HG02840 (cell line): ENCODE measurements around the gene SLC39A5.
"Not testable (repeated sequence)": the region's sequence is repeated elsewhere in the genome, so short reads cannot be mapped to it uniquely, and the experiment has no call there.

ENCODE experiments used
- ATAC-seq: cut with Tn5 transposase; IDR thresholded peaks from one replicate; pipeline ENCODE4 v1.9.1; 2021; ENCODE audit warnings: mild to moderate bottlenecking, moderate library complexity, moderate number of reproducible peaks; ENCODE audit not compliant: unreplicated experiment, low FRiP score

The SLC39A5 gene, protein sequence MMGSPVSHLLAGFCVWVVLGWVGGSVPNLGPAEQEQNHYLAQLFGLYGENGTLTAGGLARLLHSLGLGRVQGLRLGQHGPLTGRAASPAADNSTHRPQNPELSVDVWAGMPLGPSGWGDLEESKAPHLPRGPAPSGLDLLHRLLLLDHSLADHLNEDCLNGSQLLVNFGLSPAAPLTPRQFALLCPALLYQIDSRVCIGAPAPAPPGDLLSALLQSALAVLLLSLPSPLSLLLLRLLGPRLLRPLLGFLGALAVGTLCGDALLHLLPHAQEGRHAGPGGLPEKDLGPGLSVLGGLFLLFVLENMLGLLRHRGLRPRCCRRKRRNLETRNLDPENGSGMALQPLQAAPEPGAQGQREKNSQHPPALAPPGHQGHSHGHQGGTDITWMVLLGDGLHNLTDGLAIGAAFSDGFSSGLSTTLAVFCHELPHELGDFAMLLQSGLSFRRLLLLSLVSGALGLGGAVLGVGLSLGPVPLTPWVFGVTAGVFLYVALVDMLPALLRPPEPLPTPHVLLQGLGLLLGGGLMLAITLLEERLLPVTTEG

DNA sequence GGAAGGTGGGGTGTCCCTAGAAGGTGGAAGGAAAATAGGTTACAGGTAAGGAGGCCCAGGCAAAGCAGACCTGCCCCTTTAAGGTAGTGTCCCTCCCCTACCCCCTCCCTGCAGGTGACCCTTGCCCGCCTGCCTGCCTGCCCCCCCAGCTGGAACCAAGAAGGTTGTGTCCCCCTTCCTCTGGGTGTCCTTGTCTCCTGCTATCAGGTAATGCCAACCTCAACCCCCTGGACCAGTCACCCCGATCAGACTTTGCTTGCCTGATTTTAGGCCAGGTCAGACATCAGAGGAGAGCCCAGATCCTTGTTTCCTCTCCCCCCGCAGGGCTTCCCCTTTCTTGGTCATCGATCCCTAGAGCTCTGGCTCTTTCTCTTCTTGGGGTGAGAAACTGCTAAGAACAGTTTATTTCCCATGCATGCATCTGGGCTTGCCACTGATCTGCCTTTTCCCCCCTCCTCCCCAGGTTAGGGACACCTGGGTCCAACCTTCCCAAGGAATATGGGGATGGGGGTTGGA, at the start of gene SLC39A5:
TSS of gene SLC39A5 (plus strand) at position 136 of the 516 bp plus-strand sequence. CDS start 1,224 bp downstream, outside the sequence.
- no peak for ATAC-seq

DNA sequence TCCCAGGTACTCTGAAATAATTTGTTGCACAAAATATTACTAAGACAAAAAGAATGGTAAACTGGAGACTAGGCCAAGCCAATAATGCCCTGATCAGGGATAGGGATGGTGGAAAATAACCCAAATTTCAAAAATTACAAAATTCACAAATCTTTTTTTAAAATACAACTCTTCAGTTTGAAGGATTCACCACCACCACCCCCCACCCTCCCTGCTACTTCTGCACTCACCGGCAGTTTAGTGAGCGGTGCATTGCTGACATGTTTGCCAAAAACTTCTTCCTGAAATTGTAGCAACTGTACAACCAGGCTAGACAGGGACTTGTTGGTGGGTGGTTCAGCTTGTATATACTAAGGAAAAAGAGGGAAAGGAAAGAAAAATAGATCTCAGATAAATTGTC, 42.9 kb upstream of the SLC39A5 start:
- no peak for ATAC-seq

DNA sequence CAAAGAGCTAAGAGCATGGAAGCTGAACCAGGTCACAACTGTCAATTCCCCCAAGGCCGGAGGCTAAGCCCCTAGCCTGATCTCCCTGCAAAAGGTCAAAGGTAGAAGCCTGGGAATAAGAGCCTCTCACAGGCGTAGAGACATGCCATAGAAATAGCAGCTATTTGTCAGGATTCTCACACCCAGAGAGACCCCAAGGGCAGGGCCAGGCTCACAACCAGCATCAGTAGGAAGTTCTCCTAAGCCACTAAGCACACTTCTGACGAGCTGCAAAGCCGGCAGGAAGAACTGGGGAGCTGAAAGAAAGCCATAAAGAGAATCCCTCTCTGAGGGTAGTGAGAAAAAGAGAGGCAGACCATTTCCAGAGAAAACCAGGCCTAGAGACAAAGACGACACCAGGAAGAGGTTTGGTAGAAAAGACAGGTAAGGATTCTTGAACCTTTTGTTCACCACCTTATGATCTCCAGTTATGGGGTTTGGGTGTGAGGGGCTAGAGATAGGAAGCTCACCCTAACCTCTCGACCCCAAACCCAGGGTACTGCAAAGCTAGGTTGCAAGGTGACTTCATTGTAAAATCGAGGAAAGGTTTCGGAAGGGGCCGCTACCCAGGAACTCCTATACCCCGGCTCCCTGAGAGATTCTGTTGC, 41.6 kb upstream of the SLC39A5 start:
- no peak for ATAC-seq

DNA sequence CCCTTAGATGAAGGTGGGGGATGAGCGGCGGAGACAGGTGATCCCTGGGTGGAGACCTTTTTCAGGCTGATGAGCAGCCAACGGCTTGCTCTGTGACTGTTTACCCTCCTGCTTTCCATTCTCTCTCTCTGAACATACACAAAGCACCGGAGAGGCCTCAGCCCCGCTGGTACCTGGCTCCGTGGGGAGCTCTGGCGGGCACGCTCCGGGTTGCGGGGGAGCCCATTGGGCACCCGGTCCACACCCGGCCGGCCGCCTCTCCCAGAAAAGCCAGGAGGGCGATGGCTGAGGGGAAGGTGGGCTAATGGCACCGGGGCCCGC, 41.1 kb upstream of the SLC39A5 start:
- ATAC-seq: no peak

DNA sequence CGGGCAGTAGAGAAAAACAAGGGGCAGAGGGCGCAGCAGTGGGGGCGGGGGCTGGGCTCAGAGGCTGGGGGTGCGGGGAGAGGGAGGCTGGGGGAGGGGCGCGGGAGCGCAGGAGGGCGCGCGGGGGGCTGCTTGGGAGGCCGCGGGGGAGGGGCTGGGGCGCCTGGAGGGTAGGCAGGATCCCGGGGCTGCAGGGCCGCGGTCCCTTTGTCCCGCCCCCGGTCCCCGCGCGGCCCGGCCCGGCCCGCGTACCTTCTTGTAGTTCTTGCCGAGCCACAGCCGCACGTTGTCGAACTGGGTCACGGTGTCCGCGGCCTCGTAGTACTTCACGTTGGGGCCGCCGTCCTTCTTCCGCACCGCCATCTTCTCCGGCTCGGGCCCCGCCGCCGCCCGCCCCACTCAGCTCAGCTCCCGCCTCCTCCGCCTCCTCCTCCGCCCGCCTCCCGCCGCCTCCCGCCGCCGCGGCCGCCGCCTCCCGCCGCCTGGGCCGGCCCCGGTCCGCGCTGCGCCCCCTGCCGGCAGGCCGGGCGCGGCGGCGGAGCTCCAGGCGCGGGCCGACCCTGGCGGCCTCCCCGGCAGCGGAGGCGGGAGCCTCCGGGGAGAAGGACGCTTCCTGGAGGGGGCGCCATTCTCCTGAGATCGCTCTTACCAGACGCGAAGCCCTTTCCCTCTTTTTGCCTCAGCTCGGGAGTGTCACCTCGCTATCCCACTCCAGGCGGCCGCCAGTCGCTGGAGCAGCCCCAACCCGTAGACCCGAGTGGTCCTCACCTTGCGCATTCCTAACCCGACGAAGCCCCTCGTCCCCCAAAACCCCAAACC, 40.5 kb upstream of the SLC39A5 start, which contains the start of gene SMARCC2:
TSS of gene SMARCC2 (minus strand) at position 385 of the 819 bp plus-strand sequence. CDS start at position 363, 22 bp downstream.
- no peak for ATAC-seq

DNA sequence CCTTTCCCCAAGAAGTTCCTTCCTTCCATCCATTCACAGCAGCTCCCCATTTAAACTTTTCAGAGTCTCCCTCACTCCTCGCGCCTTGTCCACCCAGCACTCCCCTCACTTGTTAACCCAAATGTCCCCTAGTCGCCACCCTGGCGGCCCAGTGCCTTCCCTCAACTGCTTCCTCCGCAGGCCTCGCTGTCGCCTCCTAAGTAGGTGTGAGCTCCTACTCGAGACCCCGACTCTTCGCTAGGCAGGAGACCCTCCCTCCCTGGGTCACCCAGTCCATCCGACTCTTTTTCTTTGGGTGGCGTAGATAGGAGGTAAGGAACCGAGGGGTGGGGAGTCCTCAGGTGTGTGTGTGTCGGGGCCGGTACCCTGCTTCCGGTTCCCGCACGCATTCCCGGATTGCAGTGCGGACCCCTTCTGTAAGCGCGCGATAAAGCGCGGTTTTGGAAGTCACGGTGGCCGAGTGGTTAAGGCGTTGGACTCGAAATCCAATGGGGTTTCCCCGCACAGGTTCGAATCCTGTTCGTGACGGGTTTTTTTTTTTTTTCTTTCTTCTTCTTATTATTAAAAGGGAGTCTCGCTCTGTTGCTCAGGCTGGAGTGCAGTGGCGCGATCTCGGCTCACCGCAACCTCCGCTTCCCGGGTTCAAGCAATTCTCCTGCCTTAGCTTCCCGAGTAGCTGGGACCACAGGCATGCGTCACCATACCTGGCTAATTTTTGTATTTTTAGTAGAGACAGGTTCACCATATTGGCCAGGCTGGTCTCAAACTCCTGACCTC, 39.7 kb upstream of the SLC39A5 start:
- ATAC-seq: no peak

DNA sequence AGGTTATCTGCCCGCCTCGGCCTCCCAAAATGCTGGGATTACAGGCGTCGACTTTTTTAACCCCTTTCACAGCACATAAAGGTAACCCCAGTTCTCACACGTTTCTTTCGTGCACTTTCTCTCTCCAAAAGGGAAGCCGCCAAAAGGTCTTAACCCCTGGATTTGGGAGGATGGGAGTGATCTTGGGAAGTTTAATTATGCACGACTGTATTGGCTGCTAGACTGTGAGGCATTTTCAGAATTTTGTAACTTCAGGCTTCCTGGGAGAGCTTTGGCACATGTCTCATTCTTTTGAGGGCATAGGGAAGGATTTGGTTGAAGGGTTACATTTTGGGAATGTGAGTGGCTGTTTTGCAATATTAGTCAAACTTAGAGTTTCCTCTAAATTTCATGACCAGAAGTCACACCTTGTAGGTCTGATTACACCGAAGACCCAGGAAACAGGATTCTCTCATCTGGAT, 39.1 kb upstream of the SLC39A5 start:
- no peak for ATAC-seq

DNA sequence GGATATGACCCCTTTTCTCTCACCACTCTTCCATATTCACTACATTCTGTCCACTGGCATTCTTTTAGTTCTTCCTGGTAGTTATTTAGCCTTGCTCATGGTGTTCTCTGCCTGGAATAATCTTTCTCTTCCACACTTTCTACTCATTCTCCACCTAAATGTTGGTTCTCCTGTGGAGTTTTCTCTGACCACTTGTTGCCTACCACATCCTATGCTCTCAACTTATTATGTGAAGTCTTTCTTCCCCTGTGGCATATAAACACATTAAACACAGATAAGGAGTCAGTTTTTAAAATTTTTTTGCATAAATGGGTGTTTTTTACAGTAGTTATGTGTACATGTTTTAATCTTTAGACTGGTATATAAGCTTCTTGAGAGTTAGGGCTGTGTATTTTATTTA, 37.3 kb upstream of the SLC39A5 start:
- no peak for ATAC-seq

DNA sequence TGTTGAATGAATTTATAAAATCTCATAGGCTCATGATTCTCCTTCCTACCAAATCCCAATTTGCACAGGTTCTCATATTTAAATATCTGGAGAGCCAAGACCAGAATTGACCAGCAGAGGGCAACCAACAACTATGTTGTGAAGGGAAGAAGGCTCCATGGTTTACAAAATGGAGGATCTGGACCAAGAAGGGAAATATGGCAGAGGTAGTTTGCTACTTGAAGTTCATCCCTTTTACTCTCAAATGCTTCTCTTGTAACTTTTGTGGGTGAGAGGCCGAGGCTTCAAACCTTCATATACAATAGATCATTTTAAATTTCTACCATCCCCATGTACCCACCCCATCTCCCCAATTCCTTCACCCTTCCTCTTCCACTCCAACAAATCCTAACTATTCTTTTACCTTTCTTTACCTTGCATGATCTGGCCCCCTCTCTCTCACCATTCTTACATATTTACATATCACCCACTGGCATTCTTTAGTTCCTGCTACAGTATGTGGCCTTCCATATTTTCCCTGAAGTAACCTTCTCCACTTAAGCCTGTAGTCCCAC, 36.7 kb upstream of the SLC39A5 start:
- no peak for ATAC-seq

DNA sequence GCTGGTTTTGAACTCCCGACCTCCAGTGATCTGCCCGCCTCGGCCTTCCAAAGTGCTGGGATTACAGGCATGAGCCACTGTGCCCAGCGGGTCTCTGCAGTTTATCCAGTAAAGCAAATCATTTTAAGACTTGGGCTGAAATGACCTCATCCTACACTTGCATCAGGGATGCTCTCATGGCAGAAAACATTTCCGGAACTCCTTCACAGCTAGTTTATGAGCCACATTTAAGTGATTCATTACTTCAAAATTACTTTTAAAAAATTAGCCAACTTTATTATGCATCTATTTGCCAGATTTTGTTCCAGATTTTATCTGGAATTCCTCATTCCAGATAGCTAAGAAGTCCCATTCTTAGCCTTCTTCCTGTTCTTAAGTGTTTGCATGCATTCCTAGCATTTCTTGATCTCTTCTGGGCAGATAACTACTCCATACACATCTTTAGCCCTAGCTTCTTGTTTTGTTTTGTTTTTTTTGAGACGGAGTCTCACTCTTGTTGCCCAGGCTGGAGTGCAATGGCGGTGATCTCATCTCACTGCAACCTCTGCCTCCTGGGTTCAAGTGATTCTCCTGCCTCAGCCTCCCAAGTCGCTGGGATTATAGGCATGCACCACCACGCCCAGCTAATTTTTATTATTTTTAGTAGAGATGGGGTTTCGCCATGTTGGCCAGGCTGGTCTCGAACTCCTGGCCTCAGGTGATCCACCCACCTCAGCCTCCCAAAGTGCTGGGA, 32.9 kb upstream of the SLC39A5 start:
- not testable (repeated sequence) for ATAC-seq

DNA sequence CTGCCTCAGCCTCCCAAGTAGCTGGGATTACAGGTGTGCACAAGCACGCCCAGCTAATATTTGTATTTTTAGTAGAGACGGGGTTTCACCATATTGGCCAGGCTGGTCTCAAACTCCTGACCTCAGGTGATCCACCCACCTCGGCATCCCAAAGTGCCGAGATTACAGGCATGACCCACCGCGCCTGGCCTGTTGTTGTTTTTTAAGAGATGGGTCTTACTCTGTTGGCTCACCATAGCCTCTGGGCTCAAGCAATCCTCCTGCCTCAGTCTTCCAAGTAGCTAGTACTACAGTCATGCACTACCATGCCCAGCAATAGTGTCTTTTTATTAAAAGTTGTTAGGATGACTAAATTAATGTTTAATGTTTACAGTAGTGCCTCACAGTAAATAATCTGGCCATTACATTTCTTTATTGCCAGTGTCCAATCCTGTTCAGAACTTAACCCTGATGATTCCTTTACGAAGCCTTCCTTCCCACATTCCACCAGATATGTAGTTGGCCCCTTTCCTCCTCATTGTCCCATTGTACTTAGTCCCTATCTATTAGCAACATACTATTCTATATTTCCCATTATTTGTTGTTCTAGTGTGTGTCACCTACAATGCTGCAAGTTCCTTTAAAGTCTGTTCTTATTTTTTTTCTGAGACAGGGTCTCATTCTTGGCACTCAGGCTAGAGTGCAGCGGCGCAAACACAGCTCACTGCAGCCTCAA, 31.8 kb upstream of the SLC39A5 start:
- ATAC-seq: no peak

DNA sequence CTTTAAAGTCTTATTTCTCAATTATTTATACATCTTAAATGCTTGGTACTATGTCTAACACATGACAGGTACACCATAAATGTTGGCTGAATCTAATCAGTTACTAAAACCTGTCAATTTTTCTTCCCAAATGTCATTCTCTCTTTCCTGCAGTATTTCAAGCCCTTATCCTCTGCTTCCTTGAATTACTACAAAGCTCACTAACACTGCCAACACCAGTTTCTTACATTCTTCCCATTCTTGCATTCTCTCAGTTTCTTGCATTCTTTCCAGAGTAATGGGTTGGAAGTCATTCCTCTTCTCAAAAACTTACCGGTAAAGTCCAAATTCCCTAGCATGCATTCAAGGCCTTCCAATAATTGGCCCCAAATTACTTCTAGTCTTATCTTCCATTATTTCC, 31.0 kb upstream of the SLC39A5 start:
- ATAC-seq: no peak

DNA sequence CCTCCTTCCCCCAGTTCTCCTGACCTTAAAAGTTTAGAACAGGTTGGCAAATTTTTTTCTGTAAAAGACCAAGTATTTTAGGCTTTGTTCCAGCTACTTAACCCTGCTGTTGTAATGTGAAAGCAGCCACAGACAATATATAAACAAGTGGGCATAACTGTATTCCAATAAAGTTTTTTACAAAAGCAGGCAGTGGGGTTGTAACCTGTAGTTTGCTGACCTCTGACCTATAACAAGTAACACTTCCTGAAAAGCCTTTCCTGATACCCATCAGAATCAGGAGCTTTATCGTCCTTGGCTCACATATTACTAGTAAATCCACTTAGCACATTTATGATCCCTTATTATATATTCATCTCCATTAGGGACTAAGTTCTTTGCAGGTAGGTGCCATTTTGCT, 27.5 kb upstream of the SLC39A5 start:
- no peak for ATAC-seq

DNA sequence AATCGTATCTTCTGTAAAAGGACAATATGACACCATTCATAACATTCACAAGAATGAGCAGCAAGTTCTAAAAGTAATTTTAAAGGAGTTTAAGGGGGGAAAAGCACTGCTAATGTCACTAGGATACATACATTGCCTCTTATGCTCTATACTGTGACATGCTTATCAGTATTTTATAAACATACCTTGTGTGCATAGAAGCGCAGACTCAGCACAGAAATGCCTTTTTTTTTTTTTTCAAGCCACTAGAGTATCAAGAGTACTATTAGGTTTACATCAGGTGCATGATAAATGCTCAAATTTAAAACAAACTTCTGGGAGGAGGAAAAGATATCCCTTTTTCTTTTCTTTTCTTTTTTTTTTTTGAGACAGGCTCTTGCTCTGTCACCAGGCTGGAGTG, 27.0 kb upstream of the SLC39A5 start:
- no peak for ATAC-seq

DNA sequence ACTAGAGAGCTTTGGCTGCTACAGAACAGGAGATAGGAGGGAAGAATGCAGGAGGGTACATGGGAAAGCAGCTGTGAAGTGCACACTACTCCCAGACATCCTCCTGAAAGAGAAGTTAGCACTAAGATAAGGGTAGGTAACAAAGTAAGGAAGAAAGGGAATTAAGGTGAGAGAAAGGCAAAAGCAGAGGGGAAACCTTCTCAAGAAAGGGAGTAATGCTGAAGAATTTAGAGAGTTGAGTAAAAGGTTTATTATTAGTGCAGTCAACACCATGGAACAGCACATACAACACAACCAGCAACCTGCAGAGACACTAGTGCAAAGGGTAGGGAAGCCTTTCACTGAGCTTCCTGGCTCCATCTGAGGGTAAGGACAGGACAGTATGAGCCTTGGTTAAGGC, 25.6 kb upstream of the SLC39A5 start:
- no peak for ATAC-seq

DNA sequence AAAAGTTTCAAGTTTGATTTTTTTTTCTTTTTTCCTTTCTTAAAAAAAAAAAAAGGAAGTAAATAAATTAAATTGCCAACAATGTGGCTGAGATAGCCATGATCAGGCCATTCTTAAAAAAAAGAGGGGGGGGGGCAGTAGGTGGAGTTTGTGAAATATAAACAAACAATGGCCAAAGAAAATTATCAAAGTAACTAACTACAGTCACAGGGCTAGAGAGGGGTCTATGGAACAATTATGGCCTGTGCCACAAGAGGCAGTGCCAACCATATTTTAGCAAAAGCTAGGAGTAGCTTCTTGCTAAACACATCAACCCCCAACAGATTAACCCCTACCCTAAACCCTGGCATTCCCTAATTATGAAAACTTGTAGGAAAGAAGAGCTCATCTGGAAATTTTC, 24.4 kb upstream of the SLC39A5 start:
- no peak for ATAC-seq

DNA sequence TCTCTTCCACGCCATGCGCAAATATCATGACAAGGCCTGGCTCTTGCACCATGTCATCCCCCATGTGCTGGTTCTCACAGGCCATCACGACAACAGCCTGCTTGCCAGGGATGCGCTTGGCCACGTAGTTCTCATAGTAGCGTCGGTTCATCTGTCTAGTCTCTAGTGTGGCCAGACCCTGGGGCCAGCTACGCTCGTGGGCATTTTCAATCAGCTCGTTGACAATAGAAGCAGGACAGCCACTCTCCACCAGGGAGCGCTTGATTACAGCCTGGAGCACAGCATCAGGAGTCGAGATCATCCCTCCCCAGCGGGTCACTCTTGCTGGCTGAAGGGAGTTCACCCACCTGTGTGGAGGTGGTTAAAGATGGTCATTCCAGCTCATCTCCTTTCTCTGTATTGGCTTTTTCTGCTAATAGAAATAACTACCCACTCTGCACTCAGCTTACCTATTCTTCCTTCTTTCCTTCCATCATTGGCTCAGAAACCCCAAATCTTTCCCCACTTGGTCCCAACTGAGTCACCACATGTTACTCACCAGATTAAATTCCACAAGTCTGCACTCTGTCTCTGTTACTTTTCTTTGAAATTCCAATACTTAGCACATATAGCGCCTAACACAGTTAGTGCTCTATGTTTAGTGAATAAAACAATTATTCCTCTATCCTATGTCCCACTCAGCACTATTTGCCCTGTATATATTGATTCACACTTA, 23.2 kb upstream of the SLC39A5 start:
- ATAC-seq: no peak

DNA sequence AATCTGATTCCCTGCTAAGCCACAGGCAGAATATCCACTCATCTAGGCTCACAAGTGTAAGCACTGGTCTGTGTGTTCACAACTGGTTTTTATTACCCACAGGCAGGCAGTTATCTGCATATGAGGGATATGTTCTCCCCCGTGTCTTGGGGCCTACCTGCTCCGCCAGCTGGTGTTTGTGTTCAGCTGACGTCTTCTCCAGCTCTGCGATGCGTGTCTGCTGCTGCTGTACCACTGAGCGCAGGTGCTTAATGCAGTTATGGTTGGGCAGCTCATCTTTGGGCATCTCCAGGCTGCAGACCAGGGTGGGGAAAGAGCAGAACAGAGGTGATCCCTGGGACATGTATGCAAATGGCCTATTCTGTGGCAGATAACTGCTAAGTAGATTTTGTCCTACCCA, 21.8 kb upstream of the SLC39A5 start:
- no peak for ATAC-seq
